ENCODE measurements around the gene GAS6.

DNA sequence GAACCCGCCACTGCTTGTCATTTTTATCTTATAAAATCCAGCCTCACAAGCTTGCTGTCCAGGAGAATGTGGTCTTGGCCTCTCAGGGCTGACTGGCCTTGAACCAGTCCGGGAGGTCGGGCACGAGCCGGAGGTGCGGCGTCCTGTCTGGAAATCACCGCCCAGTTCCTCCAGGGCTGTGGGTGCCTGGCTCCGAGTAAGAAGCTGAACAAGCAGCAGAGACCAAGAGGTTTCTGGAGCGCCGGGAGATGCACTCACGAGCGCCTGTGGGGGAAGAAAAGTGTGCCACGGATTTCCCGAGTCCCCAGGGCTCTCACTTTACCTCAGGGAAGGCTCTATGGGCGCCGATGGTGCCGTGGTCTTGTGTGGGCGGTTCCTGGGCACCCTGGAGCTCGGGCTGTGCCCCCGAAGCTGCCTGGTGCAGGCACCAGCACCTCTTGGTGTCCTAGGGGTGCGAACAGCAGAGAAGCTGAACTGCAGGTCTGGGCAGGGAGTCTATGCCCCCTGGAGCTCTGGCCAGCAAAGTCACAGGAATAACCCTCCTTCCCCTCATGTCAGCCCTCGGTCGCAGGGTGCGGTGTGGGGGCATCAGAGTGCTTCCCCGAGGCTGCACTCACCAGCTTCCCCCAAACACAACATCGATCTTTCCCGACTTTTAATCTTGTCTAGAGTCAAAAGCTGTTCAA is 50.0 kb downstream of the GAS6 start:
- TF ChIP-seq TCF7L2 (IDR thresholded peaks at IDR 0.05; ENCODE audit: low read depth, low read length), result no peak
- TF ChIP-seq, protein P1, sequence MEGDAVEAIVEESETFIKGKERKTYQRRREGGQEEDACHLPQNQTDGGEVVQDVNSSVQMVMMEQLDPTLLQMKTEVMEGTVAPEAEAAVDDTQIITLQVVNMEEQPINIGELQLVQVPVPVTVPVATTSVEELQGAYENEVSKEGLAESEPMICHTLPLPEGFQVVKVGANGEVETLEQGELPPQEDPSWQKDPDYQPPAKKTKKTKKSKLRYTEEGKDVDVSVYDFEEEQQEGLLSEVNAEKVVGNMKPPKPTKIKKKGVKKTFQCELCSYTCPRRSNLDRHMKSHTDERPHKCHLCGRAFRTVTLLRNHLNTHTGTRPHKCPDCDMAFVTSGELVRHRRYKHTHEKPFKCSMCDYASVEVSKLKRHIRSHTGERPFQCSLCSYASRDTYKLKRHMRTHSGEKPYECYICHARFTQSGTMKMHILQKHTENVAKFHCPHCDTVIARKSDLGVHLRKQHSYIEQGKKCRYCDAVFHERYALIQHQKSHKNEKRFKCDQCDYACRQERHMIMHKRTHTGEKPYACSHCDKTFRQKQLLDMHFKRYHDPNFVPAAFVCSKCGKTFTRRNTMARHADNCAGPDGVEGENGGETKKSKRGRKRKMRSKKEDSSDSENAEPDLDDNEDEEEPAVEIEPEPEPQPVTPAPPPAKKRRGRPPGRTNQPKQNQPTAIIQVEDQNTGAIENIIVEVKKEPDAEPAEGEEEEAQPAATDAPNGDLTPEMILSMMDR (IDR thresholded peaks at IDR 0.05), result no peak
